GM12878 (cell line): ENCODE data around the gene EIF6. TPM values are rescaled to one million over a fixed set of nuclear protein-coding genes. Genes with fewer than 3 reads are reported as not detected.

Source experiments
- GATAD2B ChIP-seq: fragments of 450-650 bp; conservative IDR thresholded peaks from 2 replicates; pipeline ENCODE4 v1.6.1; 2017; ENCODE audit warnings: low read depth, mild to moderate bottlenecking, moderate library complexity
- IRF4 ChIP-seq: IDR thresholded peaks from 2 replicates; pipeline ENCODE4 v1.6.1; 2011; ENCODE audit warnings: low read depth, low read length
- KDM1A ChIP-seq: fragments of 200-600 bp; sonication (generic); IDR thresholded peaks from 2 replicates; pipeline ENCODE4 v1.6.1; 2016; ENCODE audit warnings: borderline replicate concordance
- MYB ChIP-seq: fragments of 150-350 bp; IDR thresholded peaks from 2 replicates; pipeline ENCODE4 v1.6.1; 2014; ENCODE audit warnings: mild to moderate bottlenecking, low read depth, low read length, borderline replicate concordance
- RAD51 ChIP-seq: fragments of 450-650 bp; IDR thresholded peaks from 2 replicates; pipeline ENCODE4 v1.6.1; 2016; ENCODE audit warnings: moderate library complexity, mild to moderate bottlenecking, inconsistent platforms
- RCOR1 ChIP-seq: conservative IDR thresholded peaks from 2 replicates; pipeline ENCODE4 v1.6.1; 2012; ENCODE audit warnings: low read depth, low read length, improper control_type of control experiment
- SIX5 ChIP-seq: IDR thresholded peaks from 2 replicates; pipeline ENCODE4 v1.6.1; 2011; ENCODE audit warnings: mild to moderate bottlenecking, low read depth, low read length, moderate library complexity; ENCODE audit not compliant: severe bottlenecking
- SMC3 ChIP-seq: IDR thresholded peaks from 2 replicates; pipeline ENCODE4 v1.6.1; 2011; ENCODE audit warnings: low read length, improper control_type of control experiment, borderline replicate concordance
- STAT3 ChIP-seq: IDR thresholded peaks from 2 replicates; pipeline ENCODE4 v1.6.1; 2011; ENCODE audit warnings: low read depth, low read length, improper control_type of control experiment
- TCF7 ChIP-seq: IDR thresholded peaks from 2 replicates; pipeline ENCODE4 v1.6.1; 2014; ENCODE audit warnings: antibody characterized with exemption, borderline replicate concordance
- ZSCAN29 ChIP-seq: fragments of 450-650 bp; IDR thresholded peaks from 2 replicates; pipeline ENCODE4 v1.6.1; 2017; ENCODE audit warnings: mild to moderate bottlenecking, moderate library complexity
- polyA plus RNA-seq, 11 experiments: library from polyadenylated mRNA; depleted of rRNA in 4 of 11; unstranded in 6 of 11; stranded (reverse) in 5 of 11; fragments of >200 nt; fragmentation: Nextera tagmentation in 4 of 11; fragmentation: Illumina TruSeq in 1 of 11; extraction: Ambion mirVana in 4 of 11; extraction: Trizol in 1 of 11; gene quantifications; 1 replicate in 1 of 11; 2 replicates in 10 of 11; pipeline versions ENCODE4 v1.2.1 to v1.2.3, GENCODE V29; 2011 to 2016; ENCODE audit warnings: inconsistent platforms in 2 of 11, missing spikeins in 2 of 11, low read depth in 1 of 11
- total RNA-seq, 4 experiments: library from RNA; depleted of rRNA in 3 of 4; stranded (reverse); fragments of >200 nt in 3 of 4; fragmentation: Illumina TruSeq in 1 of 4; extraction: Trizol in 1 of 4; gene quantifications; 2 replicates each; pipeline versions ENCODE4 v1.2.1 to v1.2.3, GENCODE V29; 2013 to 2021
- TF ChIP-seq, protein P1 (sequence below): IDR thresholded peaks from 2 replicates; pipeline ENCODE4 v1.6.1; 2012; ENCODE audit warnings: low read depth, low read length, improper control_type of control experiment
- TF ChIP-seq, protein P2 (sequence below): fragments of 450-650 bp; IDR thresholded peaks from 2 replicates; pipeline ENCODE4 v1.6.1; 2014; ENCODE audit warnings: mild to moderate bottlenecking
- TF ChIP-seq, protein P3 (sequence below): IDR thresholded peaks from 2 replicates; pipeline ENCODE4 v1.6.1; 2011; ENCODE audit warnings: low read depth, low read length, improper control_type of control experiment, borderline replicate concordance
- TF ChIP-seq, protein P4 (sequence below): IDR thresholded peaks from 2 replicates; pipeline ENCODE4 v1.6.1; 2011; ENCODE audit warnings: mild to moderate bottlenecking, low read depth, low read length, moderate library complexity; ENCODE audit not compliant: insufficient replicate concordance
- TF ChIP-seq, protein P5 (sequence below): IDR thresholded peaks from 2 replicates; pipeline ENCODE4 v1.6.1; 2011; ENCODE audit warnings: borderline replicate concordance, low read depth, mild to moderate bottlenecking, moderate library complexity, low read length; ENCODE audit not compliant: insufficient read depth, poor library complexity, severe bottlenecking
- TF ChIP-seq, protein P6 (sequence below): IDR thresholded peaks from 2 replicates; pipeline ENCODE4 v1.6.1; 2012; ENCODE audit warnings: low read depth, low read length, improper control_type of control experiment
- TF ChIP-seq, protein P7 (sequence below): fragments of 450-650 bp; IDR thresholded peaks from 2 replicates; pipeline ENCODE4 v1.6.1; 2017; ENCODE audit warnings: mild to moderate bottlenecking, moderate library complexity

Gene EIF6
- total and polyA plus RNA-seq, 10 of the 15 experiments (the other 5 are each of a cell fraction or from before 2014, with no cell fraction given): 127 to 607 (median 197) TPM

DNA sequence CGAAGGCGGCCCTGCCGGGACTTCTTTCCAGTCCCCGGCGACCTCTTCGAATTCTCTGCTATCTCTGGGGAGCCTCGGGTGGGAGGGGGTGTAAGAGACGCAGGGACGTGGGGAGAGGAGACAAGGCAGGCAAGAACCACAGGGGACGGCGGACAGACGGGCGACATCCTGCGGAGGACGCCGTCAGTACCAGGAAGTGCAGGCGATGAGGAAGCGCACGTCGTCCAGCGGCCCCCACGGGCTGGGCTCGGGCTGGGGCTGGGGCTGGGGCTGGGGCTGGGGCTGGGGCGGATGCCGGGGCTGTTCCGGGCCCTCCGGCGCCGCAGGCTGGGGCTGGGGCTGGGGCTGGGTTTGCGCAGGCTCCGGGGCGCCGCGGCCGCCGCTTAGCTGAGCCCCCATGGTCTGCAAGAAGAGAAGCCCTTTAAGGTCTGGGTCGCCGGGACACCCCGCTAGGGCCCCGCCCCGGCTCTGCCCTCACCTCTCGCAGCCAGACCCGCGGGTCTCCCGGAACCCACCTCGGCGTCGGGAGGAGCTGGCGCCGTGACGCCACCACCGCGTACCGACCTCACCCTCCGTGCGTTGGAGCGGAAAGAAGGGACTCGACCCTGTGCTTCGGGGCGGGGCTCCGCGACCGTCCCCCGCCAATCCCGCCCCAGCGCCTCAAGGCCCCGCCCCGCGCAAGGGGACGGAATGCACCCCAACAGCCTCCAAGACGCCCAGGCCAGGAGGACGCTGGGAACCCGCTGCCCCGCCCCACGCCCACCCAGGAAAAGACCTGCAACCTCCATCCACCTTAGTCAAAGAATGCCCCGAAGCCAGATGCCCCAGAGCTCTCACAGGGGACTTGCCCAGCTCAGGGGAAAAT, 6.8 kb downstream of the EIF6 start, which contains the start of gene MMP24OS (continued):
- TF ChIP-seq, protein P1, sequence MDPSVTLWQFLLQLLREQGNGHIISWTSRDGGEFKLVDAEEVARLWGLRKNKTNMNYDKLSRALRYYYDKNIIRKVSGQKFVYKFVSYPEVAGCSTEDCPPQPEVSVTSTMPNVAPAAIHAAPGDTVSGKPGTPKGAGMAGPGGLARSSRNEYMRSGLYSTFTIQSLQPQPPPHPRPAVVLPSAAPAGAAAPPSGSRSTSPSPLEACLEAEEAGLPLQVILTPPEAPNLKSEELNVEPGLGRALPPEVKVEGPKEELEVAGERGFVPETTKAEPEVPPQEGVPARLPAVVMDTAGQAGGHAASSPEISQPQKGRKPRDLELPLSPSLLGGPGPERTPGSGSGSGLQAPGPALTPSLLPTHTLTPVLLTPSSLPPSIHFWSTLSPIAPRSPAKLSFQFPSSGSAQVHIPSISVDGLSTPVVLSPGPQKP: no peak; the same call in 1 of the 2 replicates
- TF ChIP-seq, protein P2, sequence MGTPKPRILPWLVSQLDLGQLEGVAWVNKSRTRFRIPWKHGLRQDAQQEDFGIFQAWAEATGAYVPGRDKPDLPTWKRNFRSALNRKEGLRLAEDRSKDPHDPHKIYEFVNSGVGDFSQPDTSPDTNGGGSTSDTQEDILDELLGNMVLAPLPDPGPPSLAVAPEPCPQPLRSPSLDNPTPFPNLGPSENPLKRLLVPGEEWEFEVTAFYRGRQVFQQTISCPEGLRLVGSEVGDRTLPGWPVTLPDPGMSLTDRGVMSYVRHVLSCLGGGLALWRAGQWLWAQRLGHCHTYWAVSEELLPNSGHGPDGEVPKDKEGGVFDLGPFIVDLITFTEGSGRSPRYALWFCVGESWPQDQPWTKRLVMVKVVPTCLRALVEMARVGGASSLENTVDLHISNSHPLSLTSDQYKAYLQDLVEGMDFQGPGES: no peak
- TF ChIP-seq RCOR1 (no peak), RAD51 (no peak), TCF7 (no peak), SIX5 (no peak), STAT3 (no peak), MYB (no peak), IRF4 (no peak), GATAD2B (no peak), SMC3 (no peak), ZSCAN29 (no peak), KDM1A (no peak)
- TF ChIP-seq, protein P3, sequence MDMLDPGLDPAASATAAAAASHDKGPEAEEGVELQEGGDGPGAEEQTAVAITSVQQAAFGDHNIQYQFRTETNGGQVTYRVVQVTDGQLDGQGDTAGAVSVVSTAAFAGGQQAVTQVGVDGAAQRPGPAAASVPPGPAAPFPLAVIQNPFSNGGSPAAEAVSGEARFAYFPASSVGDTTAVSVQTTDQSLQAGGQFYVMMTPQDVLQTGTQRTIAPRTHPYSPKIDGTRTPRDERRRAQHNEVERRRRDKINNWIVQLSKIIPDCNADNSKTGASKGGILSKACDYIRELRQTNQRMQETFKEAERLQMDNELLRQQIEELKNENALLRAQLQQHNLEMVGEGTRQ: no peak
- TF ChIP-seq, protein P4, sequence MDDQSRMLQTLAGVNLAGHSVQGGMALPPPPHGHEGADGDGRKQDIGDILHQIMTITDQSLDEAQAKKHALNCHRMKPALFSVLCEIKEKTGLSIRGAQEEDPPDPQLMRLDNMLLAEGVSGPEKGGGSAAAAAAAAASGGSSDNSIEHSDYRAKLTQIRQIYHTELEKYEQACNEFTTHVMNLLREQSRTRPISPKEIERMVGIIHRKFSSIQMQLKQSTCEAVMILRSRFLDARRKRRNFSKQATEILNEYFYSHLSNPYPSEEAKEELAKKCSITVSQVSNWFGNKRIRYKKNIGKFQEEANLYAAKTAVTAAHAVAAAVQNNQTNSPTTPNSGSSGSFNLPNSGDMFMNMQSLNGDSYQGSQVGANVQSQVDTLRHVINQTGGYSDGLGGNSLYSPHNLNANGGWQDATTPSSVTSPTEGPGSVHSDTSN: peak; percentile 2
- TF ChIP-seq, protein P5, sequence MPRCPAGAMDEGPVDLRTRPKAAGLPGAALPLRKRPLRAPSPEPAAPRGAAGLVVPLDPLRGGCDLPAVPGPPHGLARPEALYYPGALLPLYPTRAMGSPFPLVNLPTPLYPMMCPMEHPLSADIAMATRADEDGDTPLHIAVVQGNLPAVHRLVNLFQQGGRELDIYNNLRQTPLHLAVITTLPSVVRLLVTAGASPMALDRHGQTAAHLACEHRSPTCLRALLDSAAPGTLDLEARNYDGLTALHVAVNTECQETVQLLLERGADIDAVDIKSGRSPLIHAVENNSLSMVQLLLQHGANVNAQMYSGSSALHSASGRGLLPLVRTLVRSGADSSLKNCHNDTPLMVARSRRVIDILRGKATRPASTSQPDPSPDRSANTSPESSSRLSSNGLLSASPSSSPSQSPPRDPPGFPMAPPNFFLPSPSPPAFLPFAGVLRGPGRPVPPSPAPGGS: peak; percentile 72
- TF ChIP-seq, protein P6, sequence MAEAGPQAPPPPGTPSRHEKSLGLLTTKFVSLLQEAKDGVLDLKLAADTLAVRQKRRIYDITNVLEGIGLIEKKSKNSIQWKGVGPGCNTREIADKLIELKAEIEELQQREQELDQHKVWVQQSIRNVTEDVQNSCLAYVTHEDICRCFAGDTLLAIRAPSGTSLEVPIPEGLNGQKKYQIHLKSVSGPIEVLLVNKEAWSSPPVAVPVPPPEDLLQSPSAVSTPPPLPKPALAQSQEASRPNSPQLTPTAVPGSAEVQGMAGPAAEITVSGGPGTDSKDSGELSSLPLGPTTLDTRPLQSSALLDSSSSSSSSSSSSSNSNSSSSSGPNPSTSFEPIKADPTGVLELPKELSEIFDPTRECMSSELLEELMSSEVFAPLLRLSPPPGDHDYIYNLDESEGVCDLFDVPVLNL: no peak
- TF ChIP-seq, protein P7, sequence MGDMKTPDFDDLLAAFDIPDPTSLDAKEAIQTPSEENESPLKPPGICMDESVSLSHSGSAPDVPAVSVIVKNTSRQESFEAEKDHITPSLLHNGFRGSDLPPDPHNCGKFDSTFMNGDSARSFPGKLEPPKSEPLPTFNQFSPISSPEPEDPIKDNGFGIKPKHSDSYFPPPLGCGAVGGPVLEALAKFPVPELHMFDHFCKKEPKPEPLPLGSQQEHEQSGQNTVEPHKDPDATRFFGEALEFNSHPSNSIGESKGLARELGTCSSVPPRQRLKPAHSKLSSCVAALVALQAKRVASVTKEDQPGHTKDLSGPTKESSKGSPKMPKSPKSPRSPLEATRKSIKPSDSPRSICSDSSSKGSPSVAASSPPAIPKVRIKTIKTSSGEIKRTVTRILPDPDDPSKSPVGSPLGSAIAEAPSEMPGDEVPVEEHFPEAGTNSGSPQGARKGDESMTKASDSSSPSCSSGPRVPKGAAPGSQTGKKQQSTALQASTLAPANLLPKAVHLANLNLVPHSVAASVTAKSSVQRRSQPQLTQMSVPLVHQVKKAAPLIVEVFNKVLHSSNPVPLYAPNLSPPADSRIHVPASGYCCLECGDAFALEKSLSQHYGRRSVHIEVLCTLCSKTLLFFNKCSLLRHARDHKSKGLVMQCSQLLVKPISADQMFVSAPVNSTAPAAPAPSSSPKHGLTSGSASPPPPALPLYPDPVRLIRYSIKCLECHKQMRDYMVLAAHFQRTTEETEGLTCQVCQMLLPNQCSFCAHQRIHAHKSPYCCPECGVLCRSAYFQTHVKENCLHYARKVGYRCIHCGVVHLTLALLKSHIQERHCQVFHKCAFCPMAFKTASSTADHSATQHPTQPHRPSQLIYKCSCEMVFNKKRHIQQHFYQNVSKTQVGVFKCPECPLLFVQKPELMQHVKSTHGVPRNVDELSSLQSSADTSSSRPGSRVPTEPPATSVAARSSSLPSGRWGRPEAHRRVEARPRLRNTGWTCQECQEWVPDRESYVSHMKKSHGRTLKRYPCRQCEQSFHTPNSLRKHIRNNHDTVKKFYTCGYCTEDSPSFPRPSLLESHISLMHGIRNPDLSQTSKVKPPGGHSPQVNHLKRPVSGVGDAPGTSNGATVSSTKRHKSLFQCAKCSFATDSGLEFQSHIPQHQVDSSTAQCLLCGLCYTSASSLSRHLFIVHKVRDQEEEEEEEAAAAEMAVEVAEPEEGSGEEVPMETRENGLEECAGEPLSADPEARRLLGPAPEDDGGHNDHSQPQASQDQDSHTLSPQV: no peak
